C1 segment of cervical spinal cord (tissue), 14 donors: Measurements from ENCODE around the gene NUP50.

Experiments
- DNase-seq, 14 donors: peaks; one replicate each; lab custom pipeline; 2025; lab: John Stamatoyannopoulos, UW

The NUP50 gene

GRCh38 chr22:45194686-45195085 lies 31.0 kb downstream of the NUP50 start:
- no peak for DNase-seq

GRCh38 chr22:45195616-45196015 lies 31.9 kb downstream of the NUP50 start:
- no peak for DNase-seq

GRCh38 chr22:45196308-45196707 lies 32.6 kb downstream of the NUP50 start:
- no peak for DNase-seq

GRCh38 chr22:45196926-45197605 lies 33.3 kb downstream of the NUP50 start:
- DNase-seq: no peak

- no peak for DNase-seq
These were observed 34.1 kb downstream of the NUP50 start for GRCh38 chr22:45197606-45198462.

- DNase-seq: no peak
These were observed 34.7 kb downstream of the NUP50 start for GRCh38 chr22:45198463-45198795.

GRCh38 chr22:45199723-45200122 lies 36.0 kb downstream of the NUP50 start:
- no peak for DNase-seq

- no peak for DNase-seq
These were observed 36.5 kb downstream of the NUP50 start for GRCh38 chr22:45200230-45200629.

GRCh38 chr22:45200860-45201511 lies 37.3 kb downstream of the NUP50 start:
- DNase-seq: no peak

GRCh38 chr22:45201678-45202332 lies 38.1 kb downstream of the NUP50 start:
- no peak for DNase-seq

GRCh38 chr22:45202333-45203149 lies 38.8 kb downstream of the NUP50 start:
- peak in 1 of 14 donors; percentile 29 for DNase-seq

- DNase-seq: no peak
These were observed 39.6 kb downstream of the NUP50 start for GRCh38 chr22:45203150-45203951.

GRCh38 chr22:45204241-45204640 lies 40.5 kb downstream of the NUP50 start:
- no peak for DNase-seq

GRCh38 chr22:45204819-45205218 lies 41.1 kb downstream of the NUP50 start:
- DNase-seq: no peak

- DNase-seq: no peak
These were observed 41.7 kb downstream of the NUP50 start for GRCh38 chr22:45205276-45205925.

- DNase-seq: no peak
These were observed 42.5 kb downstream of the NUP50 start for GRCh38 chr22:45206233-45206632.

GRCh38 chr22:45207533-45207932 lies 43.8 kb downstream of the NUP50 start:
- no peak for DNase-seq

- peak in 1 of 14 donors; percentile 60 for DNase-seq
These were observed 44.4 kb downstream of the NUP50 start for GRCh38 chr22:45207981-45208664.

GRCh38 chr22:45208696-45208992 lies 44.9 kb downstream of the NUP50 start:
- no peak for DNase-seq
